GM12873 (cell line): ENCODE data around the gene GABRG3.

Source experiments
- TF ChIP-seq, protein P1 (sequence below): IDR thresholded peaks from 2 replicates; pipeline ENCODE4 v1.5.1; 2012; ENCODE audit warnings: low read depth, mild to moderate bottlenecking, moderate library complexity, low read length, control low read depth; ENCODE audit not compliant: insufficient read depth; ENCODE audit errors: missing control alignments

Gene GABRG3

DNA sequence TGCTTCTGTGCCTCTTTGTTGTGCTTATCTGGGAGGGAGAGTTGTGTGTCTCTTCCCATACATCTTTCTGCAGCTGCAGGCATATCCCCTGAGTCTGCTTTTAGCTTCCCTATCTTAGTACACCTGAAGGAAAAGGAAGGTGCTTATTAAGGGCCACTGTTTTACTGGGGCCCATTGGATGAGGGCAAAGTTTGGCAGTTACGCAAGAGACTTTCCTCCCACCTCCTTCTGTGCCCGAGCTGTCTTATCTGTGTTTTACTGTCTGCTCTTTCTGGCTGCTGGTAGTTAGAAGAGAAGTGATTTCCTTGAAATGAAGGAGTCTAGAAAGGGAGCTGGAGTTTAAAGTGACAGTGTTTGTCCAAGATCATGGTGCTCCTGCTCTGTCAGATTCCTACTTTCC, 66.5 kb downstream of the GABRG3 start:
- TF ChIP-seq, protein P1, sequence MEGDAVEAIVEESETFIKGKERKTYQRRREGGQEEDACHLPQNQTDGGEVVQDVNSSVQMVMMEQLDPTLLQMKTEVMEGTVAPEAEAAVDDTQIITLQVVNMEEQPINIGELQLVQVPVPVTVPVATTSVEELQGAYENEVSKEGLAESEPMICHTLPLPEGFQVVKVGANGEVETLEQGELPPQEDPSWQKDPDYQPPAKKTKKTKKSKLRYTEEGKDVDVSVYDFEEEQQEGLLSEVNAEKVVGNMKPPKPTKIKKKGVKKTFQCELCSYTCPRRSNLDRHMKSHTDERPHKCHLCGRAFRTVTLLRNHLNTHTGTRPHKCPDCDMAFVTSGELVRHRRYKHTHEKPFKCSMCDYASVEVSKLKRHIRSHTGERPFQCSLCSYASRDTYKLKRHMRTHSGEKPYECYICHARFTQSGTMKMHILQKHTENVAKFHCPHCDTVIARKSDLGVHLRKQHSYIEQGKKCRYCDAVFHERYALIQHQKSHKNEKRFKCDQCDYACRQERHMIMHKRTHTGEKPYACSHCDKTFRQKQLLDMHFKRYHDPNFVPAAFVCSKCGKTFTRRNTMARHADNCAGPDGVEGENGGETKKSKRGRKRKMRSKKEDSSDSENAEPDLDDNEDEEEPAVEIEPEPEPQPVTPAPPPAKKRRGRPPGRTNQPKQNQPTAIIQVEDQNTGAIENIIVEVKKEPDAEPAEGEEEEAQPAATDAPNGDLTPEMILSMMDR, result no peak

DNA sequence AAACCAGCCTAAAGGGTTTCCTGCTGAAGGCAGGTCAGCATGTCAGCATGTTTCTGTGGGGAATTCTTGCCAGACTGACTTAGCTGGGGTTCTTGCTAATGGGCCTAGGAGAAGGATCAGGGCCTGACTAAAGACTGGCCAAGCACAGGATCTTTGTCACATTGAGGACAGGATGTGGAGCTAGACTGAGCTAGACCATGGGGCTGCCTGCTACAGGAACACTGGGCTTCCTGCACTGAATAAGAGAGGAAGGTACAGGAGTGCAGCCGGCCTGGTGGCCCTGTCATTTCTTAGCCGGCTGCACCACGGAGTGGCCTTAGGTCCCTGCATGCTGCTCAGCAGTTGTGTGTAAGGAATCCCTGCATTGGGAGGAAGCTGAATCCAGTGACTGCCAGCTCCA, 68.2 kb downstream of the GABRG3 start:
- TF ChIP-seq, protein P1, result no peak

GRCh38 chr15:27042230-27042629, 71.2 kb downstream of the GABRG3 start:
- TF ChIP-seq, protein P1, result no peak

GRCh38 chr15:27042646-27043045, 71.7 kb downstream of the GABRG3 start:
- TF ChIP-seq, protein P1, result no peak

DNA sequence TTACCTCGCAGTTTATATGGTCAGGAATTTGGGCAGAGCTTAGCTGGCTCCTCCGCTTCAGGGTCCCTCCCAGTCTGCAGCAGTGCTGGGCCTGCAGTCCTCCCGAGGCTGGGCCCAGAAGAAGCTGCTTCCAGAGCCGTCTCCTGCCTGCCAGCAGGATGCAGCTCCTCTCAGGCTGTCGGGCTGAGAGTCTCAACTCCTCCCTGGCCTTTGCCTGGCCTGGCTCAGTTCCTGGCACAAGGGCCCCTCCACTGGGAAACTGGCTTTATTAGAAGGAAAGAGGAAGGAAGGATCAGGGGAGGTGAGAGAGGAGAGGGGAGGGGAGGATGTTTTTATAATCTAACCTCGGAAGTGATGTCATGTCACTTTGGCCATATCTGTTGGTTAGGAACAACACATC, 72.8 kb downstream of the GABRG3 start:
- TF ChIP-seq, protein P1, result no peak

GRCh38 chr15:27045796-27046195, 74.8 kb downstream of the GABRG3 start:
- TF ChIP-seq, protein P1, result no peak

- TF ChIP-seq, protein P1, result no peak
Observed at GRCh38 chr15:27046880-27047279, 75.9 kb downstream of the GABRG3 start.

GRCh38 chr15:27050163-27050562, 79.2 kb downstream of the GABRG3 start:
- TF ChIP-seq, protein P1, result no peak
